HG02571 (cell line): ENCODE data around the gene ERBIN.
"Not testable (repeated sequence)": the region's sequence is repeated elsewhere in the genome, so short reads cannot be mapped to it uniquely, and the experiment has no call there.

Experiments
- ATAC-seq: cut with Tn5 transposase; IDR thresholded peaks from one replicate; pipeline ENCODE4 v1.9.1; 2021; ENCODE audit warnings: mild to moderate bottlenecking, moderate library complexity; ENCODE audit not compliant: unreplicated experiment

The ERBIN gene

GRCh38 chr5:65961633-65962032 is 35.3 kb downstream of the ERBIN start:
- peak; percentile 95 for ATAC-seq

DNA sequence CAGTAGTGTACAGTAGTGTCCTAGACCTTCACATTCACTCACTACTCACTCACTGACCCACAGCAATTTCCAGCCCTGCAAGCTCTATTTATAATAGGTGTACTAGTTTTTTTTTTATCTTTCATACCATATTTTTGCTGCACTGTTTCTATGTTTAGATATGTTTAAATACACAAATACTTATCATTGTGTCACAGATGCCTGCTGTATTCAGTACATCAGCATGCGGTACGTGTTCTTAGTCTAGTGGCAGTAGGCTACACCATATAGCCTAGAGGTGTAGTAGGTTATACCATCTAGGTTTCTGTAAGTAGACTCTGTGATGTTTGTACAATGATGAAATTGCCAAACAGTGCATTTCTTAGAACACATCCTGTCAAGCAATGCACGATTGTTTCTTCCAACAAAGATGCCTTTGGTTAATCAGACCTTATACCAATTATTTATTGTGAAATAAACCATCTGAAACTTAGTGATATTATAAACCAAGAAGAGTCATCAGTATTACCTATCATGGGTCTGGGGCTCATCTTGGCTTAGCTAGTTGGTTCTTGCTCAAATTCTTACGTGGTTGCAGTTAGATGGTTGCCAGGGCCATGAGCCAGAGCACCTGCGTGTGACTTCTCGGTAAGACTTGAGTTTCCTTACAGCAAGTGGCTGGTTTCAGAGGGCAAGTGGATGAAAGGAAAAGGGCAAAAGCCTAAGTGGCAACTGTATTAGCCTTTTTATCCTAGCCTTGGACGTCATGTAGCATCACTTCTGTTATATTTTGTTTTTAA is 41.1 kb downstream of the ERBIN start:
- ATAC-seq: no peak

DNA sequence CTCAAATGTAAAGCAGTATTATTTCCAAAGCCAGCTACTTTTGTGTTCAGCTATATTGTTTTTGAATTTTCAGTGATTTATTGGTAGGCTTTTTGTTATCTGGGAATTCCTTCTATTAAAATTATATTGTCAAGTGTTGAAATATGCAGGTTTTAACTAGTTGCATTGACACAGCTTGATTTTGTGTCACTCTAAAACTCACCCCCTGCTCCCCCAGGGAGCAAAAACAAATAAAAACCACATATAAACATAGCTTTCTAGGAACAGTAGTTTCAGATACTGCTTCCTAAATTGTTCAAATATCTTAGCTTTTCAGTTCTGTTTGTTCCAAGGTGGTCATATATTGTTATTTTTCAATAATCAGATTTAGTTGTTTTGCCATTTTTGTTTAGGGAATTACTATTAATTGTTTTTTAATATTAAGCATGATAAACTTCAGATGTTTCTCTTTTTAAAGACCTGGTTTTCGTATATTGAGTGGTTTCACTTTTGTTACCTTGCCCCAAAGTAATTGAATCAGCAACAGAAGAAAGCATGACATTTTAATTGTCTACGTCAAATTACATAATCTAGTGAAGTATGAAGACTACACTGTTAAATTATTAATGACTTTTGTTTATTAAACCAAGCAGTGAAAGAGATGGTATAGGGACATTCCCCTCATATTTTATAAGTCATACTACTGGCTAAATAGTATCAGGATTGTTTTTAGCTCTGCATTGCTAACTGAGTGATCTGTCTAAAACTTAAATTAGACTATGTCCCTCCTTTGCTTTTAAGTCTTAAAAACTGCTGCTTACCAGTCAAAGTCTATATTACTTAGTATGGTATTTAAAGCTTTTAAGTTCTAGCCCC is 43.4 kb downstream of the ERBIN start:
- ATAC-seq: no peak

DNA sequence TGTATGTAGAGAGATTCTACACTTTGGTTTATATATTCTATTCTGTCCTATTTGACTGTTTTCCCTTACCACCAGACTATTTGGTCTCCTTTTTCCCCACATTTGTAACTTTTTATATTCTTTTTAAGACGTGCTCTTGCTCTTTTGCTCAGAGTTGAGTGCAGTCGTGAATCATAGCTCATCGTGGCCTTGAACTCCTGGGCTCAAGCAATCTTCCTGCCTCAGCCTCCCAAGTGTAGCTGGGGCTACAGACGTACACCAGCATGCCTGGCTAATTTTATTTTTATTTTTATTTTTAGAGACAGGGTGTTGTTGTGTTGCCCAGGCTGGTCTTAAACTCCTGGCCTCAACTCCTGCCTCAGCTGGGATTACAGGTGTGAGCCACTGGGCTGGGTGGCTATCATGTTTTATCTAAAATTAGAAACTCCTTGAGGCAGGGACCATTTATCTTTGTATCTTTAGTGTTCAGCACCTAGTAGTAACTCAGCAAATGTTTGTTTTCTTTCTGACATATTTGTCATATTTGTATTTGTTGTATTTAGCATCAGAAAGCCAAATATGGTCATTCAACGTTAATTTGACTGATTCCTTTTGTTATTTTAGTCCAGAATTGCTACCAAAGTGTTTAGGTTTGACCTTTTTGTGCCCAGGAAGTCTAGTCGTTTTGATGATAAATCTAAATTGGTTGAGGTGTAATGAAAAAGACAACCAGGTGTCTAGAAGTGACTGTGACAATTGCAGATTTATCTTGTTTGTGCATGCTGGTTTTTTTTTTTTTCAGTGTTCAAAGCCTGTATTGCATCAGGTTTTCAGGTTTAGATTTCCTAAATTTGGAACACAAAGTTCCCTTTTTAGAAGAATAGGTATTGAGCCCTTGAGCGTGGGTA is 44.3 kb downstream of the ERBIN start:
- ATAC-seq: no peak

- ATAC-seq: no peak
These were observed 45.3 kb downstream of the ERBIN start for GRCh38 chr5:65971643-65972042.

GRCh38 chr5:65972896-65973295 is 46.5 kb downstream of the ERBIN start:
- ATAC-seq: not testable (repeated sequence)

GRCh38 chr5:65978251-65978650 is 51.9 kb downstream of the ERBIN start:
- no peak for ATAC-seq

DNA sequence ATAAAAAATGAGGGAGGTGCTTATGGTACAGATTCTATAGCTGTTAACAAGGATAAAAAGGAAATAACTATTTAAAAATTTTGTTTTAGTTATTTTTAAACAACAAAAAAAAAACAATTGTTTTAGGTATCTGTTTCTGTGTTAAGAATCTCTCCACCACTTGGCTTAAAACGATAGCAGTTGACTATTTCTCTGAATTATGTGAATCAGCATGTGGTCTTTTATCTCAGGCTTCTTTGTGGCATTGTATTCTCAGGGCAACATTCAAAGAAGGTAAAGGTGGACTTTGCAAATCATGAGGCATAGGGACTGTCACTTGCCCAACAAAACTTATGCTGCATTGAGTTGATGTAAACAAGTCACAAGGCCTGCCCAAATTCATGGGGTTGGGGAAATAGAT is 55.2 kb downstream of the ERBIN start:
- no peak for ATAC-seq

DNA sequence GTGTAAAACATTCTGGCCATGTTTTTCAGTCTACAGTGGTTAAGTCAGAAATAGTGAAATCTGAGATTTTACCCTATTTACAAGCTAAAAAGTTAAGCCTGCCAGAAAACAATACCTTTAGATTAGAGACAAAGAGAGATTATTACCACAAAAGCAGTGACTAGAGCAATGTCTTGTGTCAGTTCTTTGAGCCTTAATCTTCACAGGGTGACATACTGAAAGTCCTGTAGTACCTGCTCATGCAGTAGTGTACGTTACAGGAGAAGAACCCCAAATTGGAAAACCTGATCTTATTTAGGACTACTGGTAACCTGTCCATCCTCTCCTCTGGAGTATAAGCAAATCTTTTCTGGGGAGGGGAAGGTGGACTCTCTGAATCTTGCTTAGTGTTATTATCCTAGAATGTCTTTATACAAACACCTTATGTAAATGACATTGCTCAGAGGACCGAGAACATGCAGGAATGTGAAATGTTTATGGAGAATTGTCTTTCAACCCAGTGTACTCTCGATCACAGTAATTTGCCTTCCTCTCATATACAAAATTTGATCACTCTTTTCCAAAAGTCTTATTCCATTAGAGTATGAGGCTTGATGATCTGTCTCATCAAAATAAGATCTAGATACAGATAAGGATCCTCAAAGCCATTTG is 55.7 kb downstream of the ERBIN start:
- ATAC-seq: no peak

GRCh38 chr5:65982635-65983034 is 56.3 kb downstream of the ERBIN start:
- ATAC-seq: no peak

DNA sequence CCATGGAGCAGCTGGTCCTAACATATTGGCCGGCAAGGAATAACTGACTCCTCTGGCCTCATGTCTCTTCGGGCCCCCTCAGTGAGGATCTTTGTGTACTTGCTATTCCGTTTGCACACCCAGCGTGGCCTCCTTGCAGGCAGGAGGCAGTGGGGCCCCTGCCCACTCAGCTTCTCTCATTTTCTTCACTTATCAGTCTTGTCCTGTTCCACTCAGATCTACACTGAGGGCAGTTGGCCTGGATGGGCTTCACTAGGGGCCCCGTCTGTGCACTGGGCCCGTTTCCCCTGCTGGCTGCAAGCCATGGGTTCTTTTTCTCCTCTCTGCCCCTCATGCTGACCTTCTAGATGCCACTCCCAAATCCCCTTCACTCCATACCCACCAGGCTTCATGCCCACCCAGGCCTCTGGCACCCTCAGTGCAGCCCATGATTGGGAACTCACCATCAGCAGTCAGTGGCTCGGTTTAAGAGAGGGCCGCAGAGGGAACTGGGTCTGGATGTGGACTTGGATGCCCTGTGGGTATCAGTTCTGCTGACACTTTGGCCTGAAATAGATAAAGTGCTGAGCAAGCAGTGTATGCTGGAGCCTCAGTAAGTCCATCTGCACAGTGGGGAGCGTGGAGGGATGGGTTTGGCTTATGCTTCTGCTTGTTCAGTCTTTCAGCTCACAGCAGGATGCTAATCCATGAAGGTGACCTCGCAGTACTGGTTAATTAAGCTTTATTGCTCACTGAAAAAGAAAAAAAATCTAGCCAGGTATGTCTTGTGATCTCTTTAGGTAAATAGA is 57.9 kb downstream of the ERBIN start:
- no peak for ATAC-seq

DNA sequence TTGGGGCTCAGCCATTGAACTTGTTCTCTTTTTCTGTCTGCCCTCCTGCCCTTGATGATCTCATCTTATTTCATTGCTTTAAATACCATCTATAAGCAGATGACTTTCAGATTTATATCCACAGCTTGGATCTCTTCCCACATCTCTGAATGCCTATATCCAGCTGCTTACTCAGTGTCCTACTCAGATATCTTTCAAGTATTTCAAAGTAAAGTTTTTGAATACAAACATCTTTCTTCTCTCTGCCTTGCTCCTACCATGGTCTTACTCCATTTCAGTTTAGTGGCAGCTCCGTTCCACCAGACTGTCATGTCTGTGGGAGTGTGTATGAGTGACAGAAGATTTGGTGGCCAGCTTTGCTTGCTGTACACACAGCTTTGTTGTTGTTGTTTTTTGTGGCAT is 59.7 kb downstream of the ERBIN start:
- no peak for ATAC-seq

DNA sequence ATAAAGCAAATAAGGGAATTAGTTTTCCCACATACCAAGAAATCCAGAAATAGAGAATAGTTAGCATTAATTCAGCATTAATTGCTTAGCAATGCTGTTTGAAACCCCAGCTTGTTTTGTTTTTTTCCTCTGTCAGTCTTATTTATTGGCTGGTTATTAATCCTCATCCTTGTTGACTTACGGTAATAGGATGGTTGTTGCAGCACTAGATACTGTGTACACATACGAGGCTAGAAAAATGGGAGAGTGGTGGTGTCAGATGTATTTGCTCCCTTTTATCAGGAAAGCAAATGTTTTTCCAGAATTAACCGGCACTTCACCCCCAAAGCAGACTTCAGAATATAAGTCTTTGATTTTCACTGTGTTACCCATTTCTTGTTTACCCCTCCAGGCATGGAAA is 60.4 kb downstream of the ERBIN start:
- ATAC-seq: no peak

DNA sequence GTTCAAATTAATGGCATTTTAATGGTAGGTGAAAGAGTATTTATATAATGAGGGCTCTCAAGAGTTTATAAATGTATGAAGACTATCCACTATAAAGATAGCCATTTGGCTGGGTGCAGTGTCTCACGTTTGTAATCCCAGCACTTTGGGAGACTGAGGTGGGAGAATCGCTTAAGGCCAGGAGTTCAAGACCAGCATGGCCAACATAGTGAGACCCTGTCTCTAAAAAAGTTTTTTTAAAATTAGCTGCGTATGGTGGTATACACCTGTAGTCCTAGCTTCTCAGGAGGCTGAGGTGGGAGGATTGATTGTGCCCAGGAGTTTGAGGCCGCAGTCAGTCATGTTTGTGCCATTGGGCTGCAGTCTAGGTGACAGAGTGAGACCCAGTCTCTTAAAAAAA is 61.6 kb downstream of the ERBIN start:
- no peak for ATAC-seq

DNA sequence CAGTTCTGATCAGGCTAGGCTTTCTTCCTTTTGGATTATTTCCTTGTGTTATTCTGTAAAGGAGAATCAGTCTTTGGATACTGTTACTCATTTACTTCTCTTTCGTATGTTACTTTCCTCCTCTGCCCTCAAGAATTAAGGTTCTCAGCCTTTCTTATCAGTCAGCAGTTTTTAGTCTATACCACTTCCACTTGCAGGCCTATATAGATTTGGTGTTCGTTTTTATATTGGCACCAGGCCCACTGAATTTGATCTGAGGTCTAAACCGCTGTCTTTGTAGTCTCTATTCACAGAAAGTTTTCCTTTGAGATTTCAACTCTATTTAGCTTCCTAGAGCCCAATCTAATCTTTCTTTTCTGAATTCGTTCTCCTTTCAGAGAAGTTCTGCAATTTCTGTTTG is 62.8 kb downstream of the ERBIN start:
- no peak for ATAC-seq

DNA sequence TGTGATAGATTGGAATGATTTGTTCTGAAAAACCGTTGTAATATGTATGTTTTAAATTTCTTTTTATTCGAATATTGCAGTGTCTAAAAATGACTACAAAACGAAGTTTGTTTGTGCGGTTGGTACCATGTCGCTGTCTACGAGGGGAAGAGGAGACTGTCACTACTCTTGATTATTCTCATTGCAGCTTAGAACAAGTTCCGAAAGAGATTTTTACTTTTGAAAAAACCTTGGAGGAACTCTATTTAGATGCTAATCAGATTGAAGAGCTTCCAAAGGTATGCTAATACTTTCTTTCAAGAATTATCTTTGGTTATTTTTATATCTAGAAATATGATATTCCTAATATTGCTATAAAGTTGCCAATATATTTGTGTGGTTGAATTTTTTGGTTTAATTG is 66.3 kb downstream of the ERBIN start:
- ATAC-seq: no peak

DNA sequence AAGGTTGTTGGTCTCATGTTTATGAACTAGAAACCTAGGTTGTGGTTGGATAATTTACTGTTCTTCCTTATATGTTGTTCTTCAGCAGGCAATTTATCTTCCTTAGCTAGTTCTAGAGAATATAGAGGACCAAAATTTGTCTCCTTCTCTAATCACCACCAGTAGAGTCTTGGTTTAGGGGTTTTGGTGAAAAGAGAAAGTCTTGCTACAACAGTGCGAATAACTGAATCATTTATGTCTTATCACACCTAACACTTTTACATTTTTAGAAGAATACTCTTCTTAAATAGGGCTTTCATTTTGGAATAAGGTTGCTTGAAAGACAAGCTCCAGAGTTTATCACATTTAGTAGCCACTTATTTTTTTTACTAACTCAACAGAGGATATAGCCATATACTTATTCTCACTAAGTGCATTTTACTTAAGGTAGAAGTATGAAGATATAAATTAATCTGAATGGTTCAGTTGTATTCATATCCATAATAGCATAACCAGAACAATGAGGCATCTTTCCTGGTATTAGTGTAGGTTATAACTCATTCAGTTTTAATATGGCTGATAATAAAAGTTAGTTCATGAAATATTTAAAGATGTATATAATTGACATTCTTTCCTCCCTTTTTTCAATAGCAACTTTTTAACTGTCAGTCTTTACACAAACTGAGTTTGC is 67.9 kb downstream of the ERBIN start:
- no peak for ATAC-seq

- ATAC-seq: no peak
These were observed 72.8 kb downstream of the ERBIN start for GRCh38 chr5:65999061-65999723.

DNA sequence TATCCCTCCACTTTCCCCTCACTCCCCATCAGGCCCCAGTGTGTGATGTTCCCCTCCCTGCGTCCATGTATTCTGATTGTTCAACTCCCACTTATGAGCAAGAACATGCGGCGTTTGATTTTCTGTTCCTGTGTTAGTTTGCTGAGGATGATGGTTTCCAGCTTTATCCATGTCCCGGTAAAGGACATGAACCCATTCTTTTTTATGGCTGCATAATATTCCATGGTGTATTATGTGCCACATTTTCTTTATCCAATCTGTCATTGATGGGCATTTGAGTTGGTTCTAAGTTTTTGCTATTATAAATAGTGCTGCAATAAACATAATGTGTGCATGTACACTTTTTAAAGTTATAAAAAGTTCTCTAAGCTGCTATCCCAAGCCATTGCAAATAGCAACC is 75.6 kb downstream of the ERBIN start:
- no peak for ATAC-seq
